ENCODE measurements around the gene THSD4. TPM values are rescaled to one million over a fixed set of nuclear protein-coding genes. Genes with fewer than 3 reads are reported as not detected.
"Not testable (repeated sequence)": the region's sequence is repeated elsewhere in the genome, so short reads cannot be mapped to it uniquely, and the experiment has no call there.

The THSD4 gene
- total RNA-seq, 1 experiment from 2014 or later, result 1.2 TPM

- no peak for DNase-seq (ENCODE audit: low spot score)
Observed at GRCh38 chr15:71349736-71350526, 234.7 kb downstream of the THSD4 start.

- no peak for DNase-seq (ENCODE audit: low spot score)
Observed at GRCh38 chr15:71350622-71351378, 235.5 kb downstream of the THSD4 start.

- no peak for DNase-seq (ENCODE audit: low spot score)
Observed at GRCh38 chr15:71352125-71352524, 236.9 kb downstream of the THSD4 start.

GRCh38 chr15:71352765-71353164 is 237.5 kb downstream of the THSD4 start:
- no peak for DNase-seq (ENCODE audit: low spot score)

- no peak for DNase-seq (ENCODE audit: low spot score)
Observed at GRCh38 chr15:71353171-71353570, 237.9 kb downstream of the THSD4 start.

GRCh38 chr15:71355268-71355667 is 240.0 kb downstream of the THSD4 start:
- no peak for DNase-seq (ENCODE audit: low spot score)

GRCh38 chr15:71357321-71357732 is 242.1 kb downstream of the THSD4 start:
- no peak for DNase-seq (ENCODE audit: low spot score)

GRCh38 chr15:71357967-71358366 is 242.7 kb downstream of the THSD4 start:
- DNase-seq (ENCODE audit: low spot score), result no peak

- no peak for DNase-seq (ENCODE audit: low spot score)
Observed at GRCh38 chr15:71359246-71359645, 244.0 kb downstream of the THSD4 start.

- no peak for DNase-seq (ENCODE audit: low spot score)
Observed at GRCh38 chr15:71362556-71362955, 247.3 kb downstream of the THSD4 start.

GRCh38 chr15:71362987-71363968 is 248.0 kb downstream of the THSD4 start:
- DNase-seq (ENCODE audit: low spot score), result no peak

- DNase-seq (ENCODE audit: low spot score), result no peak
Observed at GRCh38 chr15:71364117-71364584, 248.9 kb downstream of the THSD4 start.

GRCh38 chr15:71366522-71366921 is 251.3 kb downstream of the THSD4 start:
- DNase-seq (ENCODE audit: low spot score), result no peak

GRCh38 chr15:71366926-71367325 is 251.7 kb downstream of the THSD4 start:
- DNase-seq (ENCODE audit: low spot score), result no peak

- DNase-seq (ENCODE audit: low spot score), result not testable (repeated sequence)
Observed at GRCh38 chr15:71367737-71368136, 252.5 kb downstream of the THSD4 start.

GRCh38 chr15:71372769-71373168 is 257.5 kb downstream of the THSD4 start:
- DNase-seq (ENCODE audit: low spot score), result not testable (repeated sequence)

- no peak for DNase-seq (ENCODE audit: low spot score)
Observed at GRCh38 chr15:71373917-71374316, 258.6 kb downstream of the THSD4 start.

GRCh38 chr15:71374607-71375352 is 259.5 kb downstream of the THSD4 start:
- DNase-seq (ENCODE audit: low spot score), result peak; percentile 36

- no peak for DNase-seq (ENCODE audit: low spot score)
Observed at GRCh38 chr15:71375934-71376333, 260.7 kb downstream of the THSD4 start.

GRCh38 chr15:71379893-71380292 is 264.6 kb downstream of the THSD4 start:
- DNase-seq (ENCODE audit: low spot score), result no peak

- no peak for DNase-seq (ENCODE audit: low spot score)
Observed at GRCh38 chr15:71380345-71380744, 265.1 kb downstream of the THSD4 start.

Measured in H4 (cell line).